Measurements from ENCODE around the gene SHCBP1L. TPM values are rescaled to one million over a fixed set of nuclear protein-coding genes. Genes with fewer than 3 reads are reported as not detected.
"Not testable (repeated sequence)": the region's sequence is repeated elsewhere in the genome, so short reads cannot be mapped to it uniquely, and the experiment has no call there.

The SHCBP1L gene
- polyA plus RNA-seq, 4 donors: 0.33 to 0.50 (median 0.46) TPM

GRCh38 chr1:182905321-182905720, 47.6 kb downstream of the SHCBP1L start:
- DNase-seq (ENCODE audit: low read depth in 4 of 4, low spot score in 3 of 4): no peak

DNA sequence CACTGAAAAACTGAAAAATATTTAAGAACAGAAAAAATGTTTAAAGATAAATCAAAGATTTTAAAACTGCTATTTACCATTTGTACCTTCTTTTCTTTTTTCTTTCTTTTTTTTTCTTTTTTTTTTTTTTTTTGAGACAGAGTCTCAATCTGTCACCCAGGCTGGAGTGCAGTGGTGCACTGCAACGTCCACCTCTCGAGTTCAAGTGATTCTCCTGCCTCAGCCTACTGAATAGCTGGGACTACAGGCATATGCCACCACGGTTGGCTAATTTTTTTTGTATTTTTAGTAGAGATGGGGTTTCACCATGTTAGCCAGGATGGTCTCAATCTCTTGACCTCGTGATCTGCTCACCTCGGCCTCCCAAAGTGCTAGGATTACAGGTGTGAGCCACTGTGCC, 51.0 kb downstream of the SHCBP1L start:
- not testable (repeated sequence) for DNase-seq (ENCODE audit: low read depth in 4 of 4, low spot score in 3 of 4)

GRCh38 chr1:182897696-182898095, 55.3 kb downstream of the SHCBP1L start:
- DNase-seq (ENCODE audit: low read depth in 4 of 4, low spot score in 3 of 4): no peak

DNA sequence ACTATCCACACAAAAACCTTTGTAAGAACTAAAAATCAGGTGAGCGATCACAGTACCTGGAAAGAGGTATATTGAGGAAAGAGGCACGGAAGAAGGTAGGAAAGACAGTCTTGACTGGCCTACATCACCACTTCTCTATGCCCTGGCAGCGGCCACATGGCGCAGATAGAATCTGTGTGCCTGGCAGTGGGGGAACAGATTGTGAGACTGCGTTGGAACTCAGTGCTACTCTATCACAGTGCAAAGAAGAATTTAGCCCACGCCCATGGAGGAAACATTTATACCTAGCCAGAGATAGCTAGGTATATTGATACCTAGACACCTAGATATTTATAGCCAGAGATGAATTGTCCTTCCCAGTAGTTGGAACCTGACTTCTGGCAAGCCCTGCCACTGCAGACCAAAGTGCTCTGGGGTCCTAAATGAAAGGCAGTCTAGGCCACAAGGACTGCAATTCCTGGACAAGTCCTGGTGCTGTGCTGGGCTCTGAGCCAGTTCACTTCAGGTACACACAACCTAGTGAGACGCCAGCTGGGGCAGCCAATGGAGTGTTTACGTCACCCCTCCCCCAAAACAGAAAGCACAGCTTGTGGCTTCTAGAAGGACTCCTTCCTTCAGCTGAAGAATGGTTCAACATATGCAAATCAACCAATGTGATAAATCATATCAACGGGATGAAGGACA, 61.9 kb downstream of the SHCBP1L start:
- no peak for DNase-seq (ENCODE audit: low read depth in 4 of 4, low spot score in 3 of 4)

DNA sequence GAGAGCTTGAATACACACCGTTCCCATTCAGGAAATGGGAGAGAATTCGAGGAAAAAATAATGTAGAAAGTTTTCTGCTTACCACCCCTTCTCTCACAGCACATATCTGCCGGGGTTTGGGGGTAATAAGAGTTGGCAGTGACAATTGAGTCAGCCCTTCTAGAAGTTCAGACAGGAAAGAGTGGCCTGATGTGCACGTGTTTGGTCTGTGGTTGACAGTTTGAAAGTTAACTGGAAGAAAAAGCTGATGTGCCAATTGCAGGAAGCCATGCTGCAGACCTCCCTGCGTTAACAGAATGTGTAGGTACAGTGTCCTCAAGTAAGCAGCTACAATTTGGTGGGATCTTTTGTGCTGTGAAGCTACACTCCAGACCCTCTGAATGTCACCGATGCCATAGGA, 63.0 kb downstream of the SHCBP1L start:
- no peak for DNase-seq (ENCODE audit: low read depth in 4 of 4, low spot score in 3 of 4)

DNA sequence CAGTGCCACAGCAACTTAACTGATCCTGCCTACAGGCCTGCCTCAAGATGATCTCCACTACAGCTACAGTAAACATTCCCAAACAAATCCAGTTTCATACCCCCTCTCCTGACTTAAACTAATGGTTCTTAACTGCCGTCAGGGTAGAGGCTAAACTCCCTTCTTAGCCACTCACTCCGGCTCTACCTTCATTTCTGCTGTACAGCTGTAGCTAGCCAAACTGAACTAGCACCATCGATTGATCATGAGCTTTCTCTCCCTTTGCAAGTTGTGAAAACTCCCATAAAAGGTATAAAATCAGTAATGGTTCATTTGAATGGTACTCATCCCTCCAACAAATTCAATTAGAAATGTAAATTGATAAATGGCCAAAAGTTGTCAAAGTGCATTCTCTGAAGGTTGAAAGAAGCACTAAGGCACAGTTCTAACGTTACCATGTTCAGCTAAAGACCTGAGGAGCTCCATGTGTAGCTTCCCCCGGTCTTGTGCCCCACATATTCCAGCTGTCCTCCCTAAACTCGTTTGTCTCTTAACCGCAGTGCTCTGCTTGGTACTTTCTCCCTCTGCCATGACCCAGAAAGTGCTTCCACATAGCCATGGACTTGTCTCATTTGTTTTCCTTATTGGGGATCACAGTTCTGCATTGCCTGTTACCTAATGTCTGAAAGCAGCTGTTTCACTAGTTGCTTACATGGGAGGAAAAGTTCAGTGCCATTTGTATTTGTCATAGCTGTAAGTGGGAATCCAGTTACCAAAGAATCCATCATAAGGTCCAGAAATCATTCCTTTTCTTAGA, 64.0 kb downstream of the SHCBP1L start:
- DNase-seq (ENCODE audit: low read depth in 4 of 4, low spot score in 3 of 4): no peak

DNA sequence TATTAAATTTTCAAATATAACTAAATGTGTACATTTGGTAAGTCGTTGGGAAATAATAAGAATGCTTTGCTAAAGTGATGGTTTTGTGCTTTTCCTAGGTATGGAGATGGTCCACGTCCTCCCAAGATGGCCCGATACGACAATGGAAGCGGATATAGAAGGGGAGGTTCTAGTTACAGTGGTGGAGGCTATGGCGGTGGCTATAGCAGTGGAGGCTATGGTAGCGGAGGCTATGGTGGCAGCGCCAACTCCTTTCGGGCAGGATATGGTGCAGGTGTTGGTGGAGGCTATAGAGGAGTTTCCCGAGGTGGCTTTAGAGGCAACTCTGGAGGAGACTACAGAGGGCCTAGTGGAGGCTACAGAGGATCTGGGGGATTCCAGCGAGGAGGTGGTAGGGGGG, 66.0 kb downstream of the SHCBP1L start:
- DNase-seq (ENCODE audit: low read depth in 4 of 4, low spot score in 3 of 4): no peak

DNA sequence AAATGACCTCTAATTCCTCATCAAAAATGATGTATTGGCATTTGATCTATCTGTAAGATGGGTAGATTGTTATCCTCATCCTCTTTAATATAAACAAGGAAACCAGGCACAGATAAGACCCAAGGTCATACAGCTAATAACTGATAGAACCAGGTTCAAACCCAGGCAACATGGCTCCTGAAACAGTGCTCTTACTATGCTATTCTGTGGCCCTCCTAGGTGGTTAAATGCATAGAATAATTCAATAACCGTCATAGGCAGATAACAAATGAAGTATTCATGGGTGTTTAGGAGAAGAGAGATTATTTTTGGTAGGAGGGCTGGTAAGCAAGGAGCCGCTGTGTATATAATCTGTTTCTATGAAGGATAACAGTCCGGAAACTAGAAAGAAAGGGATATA, 67.4 kb downstream of the SHCBP1L start:
- no peak for DNase-seq (ENCODE audit: low read depth in 4 of 4, low spot score in 3 of 4)

DNA sequence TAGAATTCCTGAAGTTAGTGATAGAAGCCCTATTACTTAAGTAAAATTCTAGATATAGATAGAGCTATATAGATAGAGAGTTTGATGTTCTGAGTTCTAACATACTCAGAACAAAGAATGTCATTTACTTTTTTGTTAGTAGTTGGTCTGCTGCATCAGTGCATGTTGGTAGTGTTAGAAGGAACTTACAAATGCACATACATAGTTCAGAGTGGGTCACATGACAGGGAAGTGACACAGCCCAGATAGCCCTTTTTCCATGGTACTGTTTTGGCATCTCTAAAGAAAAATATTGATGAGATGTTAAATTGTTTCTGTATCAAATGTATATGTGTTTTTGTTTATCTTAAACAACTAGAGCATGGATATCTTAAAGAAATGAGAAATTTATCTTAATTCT, 68.1 kb downstream of the SHCBP1L start:
- DNase-seq (ENCODE audit: low read depth in 4 of 4, low spot score in 3 of 4): no peak

DNA sequence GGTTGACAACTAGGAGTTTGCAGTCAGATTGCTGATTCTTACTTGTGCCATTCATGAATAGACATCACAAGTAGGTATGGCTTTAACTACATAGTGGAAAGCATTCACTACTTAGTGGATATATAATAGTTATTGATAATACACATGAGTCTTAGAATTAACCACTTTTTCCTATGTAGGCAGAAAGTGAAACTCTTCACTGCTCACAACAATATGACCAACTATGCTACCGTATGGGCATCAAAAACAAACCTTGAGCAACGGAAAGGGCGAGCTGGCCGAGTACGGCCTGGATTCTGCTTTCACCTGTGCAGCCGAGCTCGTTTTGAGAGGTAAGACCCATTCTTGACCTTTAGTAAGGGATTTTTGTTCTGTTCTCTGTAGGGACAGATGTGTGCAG, 75.1 kb downstream of the SHCBP1L start:
- DNase-seq (ENCODE audit: low read depth in 4 of 4, low spot score in 3 of 4): no peak

DNA sequence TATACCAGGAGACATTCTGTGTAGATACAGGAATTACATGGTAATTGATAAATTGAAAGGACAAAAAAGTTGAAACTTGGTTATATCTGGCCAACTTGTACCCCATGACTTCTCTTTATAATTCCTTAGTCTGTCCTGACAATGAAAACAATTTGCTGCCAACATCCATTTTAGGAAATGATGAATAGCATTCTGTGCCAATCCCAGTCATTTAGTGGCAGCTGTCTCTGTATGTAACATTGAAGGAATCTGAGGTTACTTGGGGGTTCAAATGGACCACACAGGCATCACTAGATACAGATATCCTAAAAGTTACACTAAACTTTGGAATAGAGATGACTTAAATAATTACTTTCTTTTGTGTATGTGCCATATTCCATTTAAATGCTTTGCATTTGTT, 75.6 kb downstream of the SHCBP1L start:
- no peak for DNase-seq (ENCODE audit: low read depth in 4 of 4, low spot score in 3 of 4)

DNA sequence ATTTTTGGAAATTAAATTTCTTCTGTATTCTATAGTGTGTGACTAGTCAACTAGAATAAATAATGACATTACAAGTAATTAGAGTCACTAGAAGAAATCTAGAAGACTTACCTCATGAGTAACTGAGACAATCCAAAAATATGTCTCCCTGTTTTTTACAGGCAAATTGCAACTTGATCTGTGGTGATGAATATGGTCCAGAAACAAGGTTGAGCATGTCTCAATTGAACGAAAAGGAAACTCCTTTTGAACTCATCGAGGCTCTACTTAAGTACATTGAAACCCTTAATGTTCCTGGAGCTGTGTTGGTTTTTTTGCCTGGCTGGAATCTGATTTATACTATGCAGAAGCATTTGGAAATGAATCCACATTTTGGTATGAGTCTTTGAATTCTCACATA, 77.1 kb downstream of the SHCBP1L start:
- no peak for DNase-seq (ENCODE audit: low read depth in 4 of 4, low spot score in 3 of 4)

DNA sequence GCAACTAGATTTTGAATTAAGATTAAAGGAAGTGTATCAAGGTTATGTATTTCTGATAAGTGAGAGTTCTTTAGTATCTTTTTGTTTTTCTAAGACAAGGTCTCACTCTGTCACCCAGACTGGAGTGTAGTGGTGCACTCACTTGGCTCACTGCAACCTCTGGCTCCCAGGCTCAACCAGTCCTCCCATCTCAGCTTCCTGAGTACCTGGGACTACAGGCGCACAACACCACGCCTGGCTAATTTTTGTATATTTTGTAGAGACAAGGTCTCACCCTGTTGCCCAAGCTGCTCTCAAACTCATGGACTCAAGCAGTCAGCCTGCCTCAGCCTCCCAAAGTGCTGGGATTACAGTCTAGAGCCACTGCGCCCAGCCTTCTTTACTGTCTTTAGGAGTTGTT, 80.1 kb downstream of the SHCBP1L start:
- no peak for DNase-seq (ENCODE audit: low read depth in 4 of 4, low spot score in 3 of 4)

- no peak for DNase-seq (ENCODE audit: low read depth in 4 of 4, low spot score in 3 of 4)
Observed at GRCh38 chr1:182869241-182869666, 83.7 kb downstream of the SHCBP1L start.

DNA sequence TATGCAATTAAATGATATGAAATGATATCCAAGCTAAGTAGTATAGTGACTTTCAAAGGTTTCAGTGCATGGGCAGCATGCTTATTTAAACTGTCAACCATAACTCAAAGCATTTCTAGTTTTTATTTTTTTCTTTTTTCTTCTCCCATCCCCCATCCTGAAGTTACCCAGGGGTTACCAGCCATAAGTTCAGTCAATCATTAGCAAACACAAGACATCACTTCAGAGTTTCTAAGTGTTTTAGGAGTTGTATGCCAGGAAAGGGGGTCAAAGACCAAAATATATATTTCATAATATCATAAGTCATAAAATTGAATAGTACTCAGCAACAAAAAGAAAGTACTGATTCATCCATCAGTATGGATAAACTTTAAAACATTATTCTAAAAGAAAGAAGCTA, 85.1 kb downstream of the SHCBP1L start:
- DNase-seq (ENCODE audit: low read depth in 4 of 4, low spot score in 3 of 4): no peak

GRCh38 chr1:182863940-182864339, 89.0 kb downstream of the SHCBP1L start:
- DNase-seq (ENCODE audit: low read depth in 4 of 4, low spot score in 3 of 4): no peak

- DNase-seq (ENCODE audit: low read depth in 4 of 4, low spot score in 3 of 4): no peak
Observed at GRCh38 chr1:182862827-182863226, 90.1 kb downstream of the SHCBP1L start.

GRCh38 chr1:182861994-182862393, 91.0 kb downstream of the SHCBP1L start:
- no peak for DNase-seq (ENCODE audit: low read depth in 4 of 4, low spot score in 3 of 4)

DNA sequence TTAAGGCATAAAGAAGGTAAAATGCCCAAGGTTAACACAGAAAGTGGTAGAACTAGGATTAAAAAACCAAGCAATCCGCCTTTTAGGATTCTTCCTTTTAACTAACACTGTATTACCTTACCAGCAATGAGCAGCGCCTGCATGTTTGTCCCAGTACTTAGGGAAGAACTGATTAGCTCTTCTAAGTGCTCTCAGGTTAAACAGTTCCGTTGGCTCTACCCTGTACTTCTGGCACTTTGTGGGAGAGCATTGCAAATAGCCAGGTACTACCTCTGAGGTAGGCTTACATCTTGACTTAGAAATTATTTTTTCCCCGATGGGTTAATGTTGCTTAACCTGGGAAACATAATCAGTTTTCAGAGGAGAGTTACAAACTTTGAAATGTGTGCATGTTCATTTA, 92.3 kb downstream of the SHCBP1L start:
- no peak for DNase-seq (ENCODE audit: low read depth in 4 of 4, low spot score in 3 of 4)

- no peak for DNase-seq (ENCODE audit: low read depth in 4 of 4, low spot score in 3 of 4)
Observed at GRCh38 chr1:182857212-182857611, 95.8 kb downstream of the SHCBP1L start.

- no peak for DNase-seq (ENCODE audit: low read depth in 4 of 4, low spot score in 3 of 4)
Observed at GRCh38 chr1:182855911-182856310, 97.1 kb downstream of the SHCBP1L start.

DNA sequence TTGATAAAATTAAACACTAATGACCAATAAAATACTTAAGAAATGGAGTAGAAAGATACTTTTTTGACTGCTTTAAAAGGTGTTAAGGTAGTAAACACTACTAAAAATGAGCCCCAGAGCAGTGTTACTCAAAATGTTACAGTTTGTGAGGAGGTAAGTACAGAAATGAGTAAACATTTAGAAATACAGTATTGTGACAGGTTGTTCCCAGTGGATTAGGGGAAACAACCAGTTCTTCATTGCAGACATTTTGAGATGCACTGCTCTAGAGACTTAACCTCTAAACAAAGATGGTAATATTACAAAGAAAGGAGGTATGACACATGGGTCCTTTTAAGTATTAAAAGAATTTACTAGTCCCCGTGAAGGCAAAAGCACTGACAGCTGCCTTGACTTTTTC, 101.1 kb downstream of the SHCBP1L start:
- DNase-seq (ENCODE audit: low read depth in 4 of 4, low spot score in 3 of 4): no peak

Measured in right renal pelvis (tissue), 4 donors.